ELR (cell line): ENCODE data around the gene PDE4C.
A peak's percentile ranks its signal among the peaks of the same experiment; 100 is the strongest.

Experiments used
- DNase-seq: peaks from one replicate; pipeline ENCODE4 v3.0.0-alpha.2; 2015; ENCODE audit warnings: low read depth

PDE4C gene

DNA sequence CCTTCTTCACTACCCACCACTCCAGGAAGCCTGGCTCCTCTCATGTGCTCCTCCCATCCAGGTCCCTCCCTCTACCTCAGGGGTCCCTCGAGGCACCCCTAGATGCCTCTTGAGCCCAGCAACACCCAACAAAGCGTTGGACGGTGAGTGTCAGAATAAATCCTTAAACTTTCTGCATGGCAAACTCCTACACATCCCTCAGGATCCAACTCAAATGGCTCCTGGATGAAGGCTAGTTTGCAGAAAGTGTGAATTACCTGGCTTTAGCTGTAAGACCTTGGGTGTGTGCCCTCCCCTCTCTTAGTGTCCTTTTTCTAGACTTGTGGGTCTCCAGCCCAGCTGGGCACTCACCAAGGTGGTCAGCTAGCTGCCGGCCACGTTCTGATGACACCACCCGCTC lies 27.9 kb downstream of the PDE4C start:
- DNase-seq: no peak

- DNase-seq: no peak
Measured at GRCh38 chr19:18197941-18198340, 28.3 kb downstream of the PDE4C start.

GRCh38 chr19:18197306-18197705 lies 28.9 kb downstream of the PDE4C start:
- no peak for DNase-seq

- DNase-seq: no peak
Measured at GRCh38 chr19:18196511-18196845, 29.8 kb downstream of the PDE4C start.

DNA sequence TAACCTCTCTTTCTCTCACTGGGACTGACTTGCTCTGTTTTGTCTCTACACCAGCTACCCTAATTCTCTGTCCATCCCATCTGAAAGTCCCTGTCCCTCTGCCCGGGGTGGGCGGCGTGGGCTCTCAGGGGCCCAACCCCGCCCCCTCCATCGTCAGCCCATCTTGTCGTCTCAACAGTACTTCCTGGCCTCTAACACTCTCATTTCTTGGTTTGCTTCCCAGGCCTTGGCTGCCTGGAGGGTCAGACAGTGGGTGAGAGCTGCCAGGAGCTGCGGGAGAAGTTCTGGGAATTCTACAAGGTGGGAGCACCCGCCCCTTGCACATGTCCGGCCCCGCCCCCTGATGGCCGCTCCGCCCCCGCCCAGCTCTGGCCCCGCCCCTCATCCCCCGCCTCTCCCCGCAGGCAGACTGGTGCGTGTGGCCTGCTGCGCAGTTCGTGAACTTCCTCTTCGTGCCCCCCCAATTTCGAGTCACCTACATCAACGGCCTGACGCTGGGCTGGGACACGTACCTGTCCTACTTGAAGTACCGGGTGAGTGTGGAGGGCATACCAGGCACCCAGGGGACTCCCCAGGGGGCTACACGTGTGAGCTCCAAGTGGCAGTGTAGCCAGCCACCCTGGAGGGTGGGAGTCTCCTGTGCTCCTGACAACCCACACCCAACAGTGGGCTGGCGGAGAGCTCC lies 31.5 kb downstream of the PDE4C start:
- peak; percentile 45 for DNase-seq

GRCh38 chr19:18194181-18194530 lies 32.1 kb downstream of the PDE4C start:
- no peak for DNase-seq

GRCh38 chr19:18193388-18194180 lies 32.7 kb downstream of the PDE4C start:
- DNase-seq: peak; percentile 35

GRCh38 chr19:18192673-18193387 lies 33.4 kb downstream of the PDE4C start, which contains the start of gene MPV17L2:
MPV17L2 (plus strand) TSS chr19:18193218; CDS start chr19:18193282, 64 bp downstream.
- DNase-seq: peak; percentile 100

- no peak for DNase-seq
Measured at GRCh38 chr19:18191640-18192062, 34.6 kb downstream of the PDE4C start.

GRCh38 chr19:18190278-18190677 lies 36.0 kb downstream of the PDE4C start:
- no peak for DNase-seq

DNA sequence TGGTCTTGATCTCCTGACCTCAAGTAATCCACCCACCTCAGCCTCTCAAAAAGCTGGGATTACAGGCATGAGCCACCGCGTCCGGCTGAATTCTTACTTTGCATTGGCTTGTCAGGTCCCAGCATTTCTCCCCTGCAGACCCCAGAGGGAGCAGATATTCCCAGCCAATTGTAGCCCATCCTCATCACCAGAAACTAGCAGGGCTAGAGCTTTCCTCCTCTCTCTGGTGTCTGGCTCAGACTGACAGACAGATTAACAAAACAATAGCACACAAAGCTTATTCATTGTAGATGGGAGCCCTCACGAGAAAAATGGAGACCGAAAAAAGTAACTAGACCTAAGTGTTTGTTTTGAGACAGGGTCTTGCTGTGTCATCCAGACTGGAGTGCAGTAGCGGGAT lies 40.7 kb downstream of the PDE4C start:
- DNase-seq: no peak

DNA sequence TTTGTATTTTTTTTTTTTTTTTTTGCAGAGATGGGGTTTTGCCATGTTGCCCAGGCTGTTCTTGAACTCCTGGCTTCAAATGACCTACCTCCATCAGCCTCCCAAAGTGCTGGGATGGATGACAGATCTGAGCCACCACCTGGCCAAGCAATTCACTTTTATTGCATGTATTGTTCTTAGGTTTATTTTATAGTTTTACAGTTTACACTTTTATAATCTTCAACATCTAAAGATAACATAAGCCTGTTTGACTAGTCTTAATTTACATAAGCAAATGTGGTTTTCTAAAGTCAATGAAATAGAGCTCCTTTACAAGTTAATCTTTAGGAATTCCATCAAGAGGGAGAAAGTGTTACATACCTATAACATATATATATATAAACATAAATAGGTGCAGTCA lies 42.7 kb downstream of the PDE4C start:
- DNase-seq: no peak

DNA sequence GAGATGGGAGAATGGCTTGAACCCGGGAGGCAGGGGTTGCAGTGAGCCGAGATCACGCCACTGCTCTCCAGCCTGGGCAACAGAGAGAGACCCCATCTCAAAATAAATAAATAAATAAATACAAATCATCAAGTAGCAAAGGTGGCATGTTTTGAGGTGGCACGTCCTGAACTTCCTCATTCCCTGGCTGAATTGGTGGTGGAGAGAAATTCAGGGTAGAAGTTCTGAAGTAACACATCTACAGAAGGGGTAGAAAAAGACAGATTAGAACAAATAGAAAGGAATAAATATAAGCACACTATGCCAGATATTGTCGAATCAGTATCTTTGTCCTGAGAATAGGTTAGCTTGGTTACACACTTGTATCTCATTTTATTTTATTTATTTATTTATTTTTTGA lies 46.3 kb downstream of the PDE4C start:
- DNase-seq: no peak

GRCh38 chr19:18176367-18177310 lies 49.6 kb downstream of the PDE4C start:
- DNase-seq: peak; percentile 37

- no peak for DNase-seq
Measured at GRCh38 chr19:18174983-18175382, 51.3 kb downstream of the PDE4C start.
